Prostate gland (tissue), 2 donors: ENCODE results near the gene CFAP20. TPM values are rescaled to one million over a fixed set of nuclear protein-coding genes. Genes with fewer than 3 reads are reported as not detected.

Source experiments
- DNase-seq: peaks from one replicate; pipeline ENCODE4 v3.0.0-alpha.2; 2019; ENCODE audit warnings: low spot score
- H3K27ac ChIP-seq, 2 donors: fragments of 200-600 bp; sonication (generic); 2 replicates each; pipeline ENCODE4 v1.5.1; 2017 to 2019
- H3K27me3 ChIP-seq: fragments of 200-600 bp; sonication (generic); replicated peaks from 2 replicates; pipeline ENCODE4 v1.5.1; 2019; ENCODE audit not compliant: insufficient read depth
- H3K36me3 ChIP-seq, 2 donors: fragments of 200-600 bp; sonication (generic); 1 replicate in 1 of 2; 2 replicates in 1 of 2; pipeline versions ENCODE4 v1.5.1 to v1.8.1; 2017 to 2019
- H3K4me1 ChIP-seq: fragments of 200-600 bp; sonication (generic); replicated peaks from 2 replicates; pipeline ENCODE4 v1.5.1; 2019
- H3K4me3 ChIP-seq, 2 donors: fragments of 200-600 bp; sonication (generic); 2 replicates each; pipeline ENCODE4 v1.5.1; 2017 to 2019
- H3K9me3 ChIP-seq: fragments of 200-600 bp; sonication (generic); 2 replicates; pipeline ENCODE4 v1.5.1; 2017
- CTCF ChIP-seq, 4 experiments: fragments of 200-600 bp in 2 of 4; fragments of 450-650 bp in 2 of 4; sonication (generic) in 2 of 4; IDR thresholded peaks; 1 replicate in 3 of 4; 2 replicates in 1 of 4; pipeline ENCODE4 v1.5.1; 2016 to 2019; ENCODE audit warnings: antibody characterized with exemption in 4 of 4, mild to moderate bottlenecking in 2 of 4, moderate library complexity in 2 of 4
- POLR2A ChIP-seq: fragments of 450-650 bp; IDR thresholded peaks from one replicate; pipeline ENCODE4 v1.6.1; 2016; ENCODE audit warnings: antibody characterized with exemption, mild to moderate bottlenecking
- POLR2AphosphoS5 ChIP-seq: sonication (generic); formaldehyde crosslinking; IDR thresholded peaks from one replicate; pipeline ENCODE4 v1.6.1; 2017; ENCODE audit warnings: antibody characterized with exemption
- whole genome bisulfite sequencing: methylation state at CpG from one replicate; pipeline ENCODE4 v1.1.5; 2018; 5-methylcytosine and 5-hydroxymethylcytosine counted together
- intact Hi-C: fragments of 100-400 bp; cut with DNase I; formaldehyde crosslinking; loops from one replicate; pipeline ENCODE4 v1.14.2; 2022
- total RNA-seq, 2 donors: library from RNA; depleted of rRNA; stranded (reverse); fragments of >200 nt; gene quantifications; one replicate each; pipeline ENCODE4 v1.1.0, GENCODE V29; 2016

CFAP20 gene
- total RNA-seq: 10 to 100 TPM; 27.2 to 77.7 TPM

GRCh38 chr16:58129097-58129936 is at the start of gene CFAP20:
TSS of gene CFAP20 (minus strand) at chr16:58129381. CDS start at chr16:58129115, 266 bp downstream.
- Histone ChIP-seq H3K27ac (peak within 1 kb of the TSS; percentile 80 to 89), H3K36me3 (no peaks in the 10 kb centered on the region), H3K4me3 (peak within 1 kb of the TSS; percentile 87 to 88), H3K9me3 (no peaks in the 10 kb centered on the region), H3K4me1 (peaks cover 12% of the 10 kb centered on the region), H3K27me3 (no peaks in the 10 kb centered on the region)
- intact Hi-C loops: loop anchor here (5.0 to 10.0 kb wide), 2 partner anchors 107 to 225 kb away; no protein-coding TSS in a partner anchor
- WGBS: 2% methylated on average over 50 of the region's 70 CpGs
- TF ChIP-seq POLR2A (peak; percentile 94), POLR2AphosphoS5 (peak; percentile 98), CTCF (IDR thresholded peaks at IDR 0.05) (peak in 1 of 4 experiments; percentile 9)
- DNase-seq: peak; percentile 99

GRCh38 chr16:58177353-58177710 is 48.2 kb upstream of the CFAP20 start:
- H3K4me1 ChIP-seq: no peaks in the 10 kb centered on the region
- H3K27ac ChIP-seq: no peak overlapping the region
- H3K27me3 ChIP-seq: no peaks in the 10 kb centered on the region
- no peak for TF ChIP-seq CTCF (IDR thresholded peaks at IDR 0.05)
- TF ChIP-seq POLR2AphosphoS5: no peak
- TF ChIP-seq POLR2A: no peak
- DNase-seq: no peak
- WGBS: 76% methylated on average over 1 of the region's 1 CpG
- no peak overlapping the region for H3K4me3 ChIP-seq
- no peaks in the 10 kb centered on the region for H3K9me3 ChIP-seq
- intact Hi-C loops: no loop called here
- no peaks in the 10 kb centered on the region for H3K36me3 ChIP-seq

GRCh38 chr16:58176608-58177352 is 47.6 kb upstream of the CFAP20 start:
- H3K36me3 ChIP-seq: no peaks in the 10 kb centered on the region
- DNase-seq: no peak
- no peaks in the 10 kb centered on the region for H3K4me1 ChIP-seq
- no peak overlapping the region for H3K27ac ChIP-seq
- no peaks in the 10 kb centered on the region for H3K27me3 ChIP-seq
- H3K4me3 ChIP-seq: no peak overlapping the region
- intact Hi-C loops: no loop called here
- no peaks in the 10 kb centered on the region for H3K9me3 ChIP-seq
- TF ChIP-seq POLR2AphosphoS5: no peak
- no peak for TF ChIP-seq CTCF (IDR thresholded peaks at IDR 0.05)
- TF ChIP-seq POLR2A: no peak
- WGBS: 92% methylated on average over 5 of the region's 5 CpGs

GRCh38 chr16:58170223-58170622 is 41.0 kb upstream of the CFAP20 start:
- Histone ChIP-seq H3K4me3 (no peak overlapping the region), H3K36me3 (no peaks in the 10 kb centered on the region), H3K27ac (no peak overlapping the region), H3K9me3 (no peaks in the 10 kb centered on the region), H3K27me3 (no peaks in the 10 kb centered on the region), H3K4me1 (no peaks in the 10 kb centered on the region)
- TF ChIP-seq CTCF (IDR thresholded peaks at IDR 0.05) (no peak), POLR2A (no peak), POLR2AphosphoS5 (no peak)
- no peak for DNase-seq
- intact Hi-C loops: no loop called here
- WGBS: 100% methylated on average over 2 of the region's 2 CpGs
